Measurements from ENCODE around the gene DOK4.

DNA sequence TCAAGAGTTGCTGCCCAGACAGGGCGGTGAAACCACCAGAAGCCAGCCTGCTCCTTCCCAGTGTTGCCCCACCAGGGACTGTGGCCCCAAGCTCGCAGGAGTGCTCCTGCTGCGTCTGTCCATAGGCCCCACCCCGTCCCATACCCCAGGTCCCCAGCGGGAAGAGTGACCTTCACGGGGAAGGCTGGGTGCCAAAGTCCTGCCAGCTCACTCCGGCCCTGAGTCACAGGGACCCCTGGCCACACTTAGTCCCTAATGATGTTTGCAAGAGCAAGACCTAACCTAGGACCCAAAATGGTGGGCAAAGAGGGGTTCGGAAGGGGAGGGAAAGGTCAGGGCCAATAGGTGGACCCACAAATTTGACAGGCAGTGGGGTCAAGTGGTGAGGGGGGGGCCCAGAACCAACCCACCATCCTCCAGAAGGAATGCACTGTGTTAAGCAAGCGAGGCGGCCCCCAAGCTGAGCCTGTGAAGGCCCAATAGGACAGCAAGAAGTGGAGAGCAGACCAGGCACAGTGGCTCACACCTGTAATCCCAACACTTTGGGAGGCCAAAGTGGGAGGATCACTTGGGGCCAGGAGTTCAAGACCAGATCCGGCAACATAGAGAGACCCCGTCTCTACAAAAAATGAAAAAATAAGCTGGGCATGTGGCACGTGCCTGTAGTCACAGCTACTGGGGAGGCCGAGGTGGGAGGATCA, 3.3 kb downstream of the DOK4 start:
- TF ChIP-seq CTCF (conservative IDR thresholded peaks at IDR 0.05; ENCODE audit: low read length) (no peak), EZH2phosphoT487 (IDR thresholded peaks at IDR 0.05; ENCODE audit: borderline replicate concordance) (no peak)
